Neural progenitor cell (in vitro differentiated cells): ENCODE data around the gene SPACA7. TPM values are rescaled to one million over a fixed set of nuclear protein-coding genes. Genes with fewer than 3 reads are reported as not detected.

ENCODE experiments used
- DNase-seq: peaks from one replicate; pipeline ENCODE4 v3.0.0-alpha.2; 2016; ENCODE audit warnings: low spot score
- H2AFZ ChIP-seq: fragments of 200-600 bp; sonication (generic); replicated peaks from 2 replicates; pipeline ENCODE4 v1.6.1; 2016; ENCODE audit warnings: antibody characterized with exemption
- H3F3A ChIP-seq: fragments of 200-600 bp; sonication (generic); 2 replicates; pipeline ENCODE4 v1.6.1; 2016; ENCODE audit warnings: antibody characterized with exemption, low read depth
- H3K27ac ChIP-seq: fragments of 200-600 bp; sonication (generic); 2 replicates; pipeline ENCODE4 v1.5.1; 2016; ENCODE audit warnings: mild to moderate bottlenecking
- H3K27me3 ChIP-seq: fragments of 200-600 bp; sonication (generic); 2 replicates; pipeline ENCODE4 v1.6.1; 2016; ENCODE audit warnings: mild to moderate bottlenecking, moderate library complexity
- H3K36me3 ChIP-seq: fragments of 200-600 bp; sonication (generic); 2 replicates; pipeline ENCODE4 v1.5.1; 2016
- H3K4me1 ChIP-seq: fragments of 200-600 bp; sonication (generic); 2 replicates; pipeline ENCODE4 v1.6.1; 2016; ENCODE audit warnings: mixed run types
- H3K4me2 ChIP-seq: fragments of 200-600 bp; sonication (generic); 2 replicates; pipeline ENCODE4 v1.6.1; 2016
- H3K4me3 ChIP-seq: fragments of 200-600 bp; sonication (generic); 2 replicates; pipeline ENCODE4 v1.5.1; 2016
- H3K79me2 ChIP-seq: fragments of 200-600 bp; sonication (generic); 2 replicates; pipeline ENCODE4 v1.6.1; 2016; ENCODE audit warnings: low read depth
- H3K9ac ChIP-seq: fragments of 200-600 bp; sonication (generic); 2 replicates; pipeline ENCODE4 v1.6.1; 2016
- H3K9me3 ChIP-seq: fragments of 200-600 bp; sonication (generic); 2 replicates; pipeline ENCODE4 v1.5.1; 2016; ENCODE audit warnings: low read depth
- H4K20me1 ChIP-seq: fragments of 200-600 bp; sonication (generic); 2 replicates; pipeline ENCODE4 v1.6.1; 2016; ENCODE audit warnings: low read depth
- H3K27ac Mint-ChIP-seq: 3 replicates; pipeline ENCODE4 v1.8.0; 2021; ENCODE audit warnings: mixed read lengths
- H3K27me3 Mint-ChIP-seq: 2 replicates; pipeline ENCODE4 v1.8.0; 2022; ENCODE audit warnings: low read depth, mild to moderate bottlenecking, inconsistent platforms, moderate library complexity, mixed read lengths; ENCODE audit not compliant: insufficient read depth
- H3K36me3 Mint-ChIP-seq: 3 replicates; pipeline ENCODE4 v1.8.0; 2021; ENCODE audit warnings: mixed read lengths
- H3K4me1 Mint-ChIP-seq: 3 replicates; pipeline ENCODE4 v1.8.0; 2021; ENCODE audit warnings: mixed read lengths
- H3K4me3 Mint-ChIP-seq: 3 replicates; pipeline ENCODE4 v1.8.0; 2021; ENCODE audit warnings: mild to moderate bottlenecking, moderate library complexity, mixed read lengths
- H3K9me3 Mint-ChIP-seq: 3 replicates; pipeline ENCODE4 v1.8.0; 2020; ENCODE audit warnings: mixed read lengths
- CTCF ChIP-seq: fragments of 200-600 bp; sonication (generic); IDR thresholded peaks from 2 replicates; pipeline ENCODE4 v1.5.1; 2017; ENCODE audit warnings: antibody characterized with exemption, mild to moderate bottlenecking
- EZH2 ChIP-seq: fragments of 200-600 bp; sonication (generic); IDR thresholded peaks from 2 replicates; pipeline ENCODE4 v1.6.1; 2017; ENCODE audit warnings: antibody characterized with exemption, mild to moderate bottlenecking, moderate library complexity
- EZH2phosphoT487 ChIP-seq: fragments of 200-600 bp; sonication (generic); IDR thresholded peaks from 2 replicates; pipeline ENCODE4 v1.6.1; 2017; ENCODE audit warnings: antibody characterized with exemption
- total RNA-seq: library from RNA; depleted of rRNA; stranded (reverse); fragments of >200 nt; gene quantifications from 2 replicates; pipeline ENCODE4 v1.2.3, GENCODE V29; 2015; ENCODE audit warnings: low replicate concordance

SPACA7 gene
- total RNA-seq, 1 donor from 2014 or later = not detected

GRCh38 chr13:112453207-112453829 lies 77.2 kb downstream of the SPACA7 start:
- Mint-ChIP-seq H3K4me3 (no peak overlapping the region), H3K36me3 (no peaks in the 10 kb centered on the region), H3K27ac (peak overlapping the region; percentile 63), H3K4me1 (peaks cover 28% of the 10 kb centered on the region), H3K27me3 (peaks cover 11% of the 10 kb centered on the region), H3K9me3 (no peaks in the 10 kb centered on the region)
- TF ChIP-seq EZH2 = no peak
- no peak for TF ChIP-seq CTCF
- no peak for TF ChIP-seq EZH2phosphoT487
- H2AFZ ChIP-seq = no peak overlapping the region
- H3K79me2 ChIP-seq = no peaks in the 10 kb centered on the region
- H4K20me1 ChIP-seq = no peaks in the 10 kb centered on the region
- H3K4me3 ChIP-seq = no peak overlapping the region
- no peaks in the 10 kb centered on the region for H3K27me3 ChIP-seq
- no peak overlapping the region for H3K9ac ChIP-seq
- H3K4me1 ChIP-seq = no peaks in the 10 kb centered on the region
- no peak for DNase-seq
- H3F3A ChIP-seq = no peaks in the 10 kb centered on the region
- no peaks in the 10 kb centered on the region for H3K9me3 ChIP-seq
- H3K4me2 ChIP-seq = no peak overlapping the region
- H3K27ac ChIP-seq = no peak overlapping the region
- H3K36me3 ChIP-seq = no peaks in the 10 kb centered on the region

GRCh38 chr13:112453874-112454647 lies 77.9 kb downstream of the SPACA7 start:
- H3K79me2 ChIP-seq = no peaks in the 10 kb centered on the region
- Mint-ChIP-seq H3K9me3 (no peaks in the 10 kb centered on the region), H3K4me1 (peaks cover 27% of the 10 kb centered on the region), H3K36me3 (no peaks in the 10 kb centered on the region), H3K4me3 (no peak overlapping the region), H3K27ac (peak overlapping the region; percentile 63), H3K27me3 (peaks cover 11% of the 10 kb centered on the region)
- no peak for DNase-seq
- TF ChIP-seq EZH2 = no peak
- no peak for TF ChIP-seq CTCF
- no peak for TF ChIP-seq EZH2phosphoT487
- H3K27ac ChIP-seq = no peak overlapping the region
- H4K20me1 ChIP-seq = no peaks in the 10 kb centered on the region
- H3K4me1 ChIP-seq = no peaks in the 10 kb centered on the region
- H3K4me3 ChIP-seq = no peak overlapping the region
- H2AFZ ChIP-seq = no peak overlapping the region
- no peak overlapping the region for H3K9ac ChIP-seq
- no peaks in the 10 kb centered on the region for H3K9me3 ChIP-seq
- no peaks in the 10 kb centered on the region for H3K36me3 ChIP-seq
- no peak overlapping the region for H3K4me2 ChIP-seq
- no peaks in the 10 kb centered on the region for H3K27me3 ChIP-seq
- no peaks in the 10 kb centered on the region for H3F3A ChIP-seq

GRCh38 chr13:112454648-112455334 lies 78.6 kb downstream of the SPACA7 start:
- Histone ChIP-seq H3F3A (no peaks in the 10 kb centered on the region), H3K36me3 (no peaks in the 10 kb centered on the region), H2AFZ (no peak overlapping the region), H3K9ac (no peak overlapping the region), H3K27me3 (no peaks in the 10 kb centered on the region), H3K79me2 (no peaks in the 10 kb centered on the region), H3K9me3 (no peaks in the 10 kb centered on the region), H3K4me1 (no peaks in the 10 kb centered on the region), H3K27ac (no peak overlapping the region), H4K20me1 (no peaks in the 10 kb centered on the region), H3K4me3 (no peak overlapping the region), H3K4me2 (no peak overlapping the region)
- H3K4me3 Mint-ChIP-seq = no peak overlapping the region
- H3K27me3 Mint-ChIP-seq = peaks cover 6% of the 10 kb centered on the region
- H3K27ac Mint-ChIP-seq = no peak overlapping the region
- no peak for TF ChIP-seq EZH2
- TF ChIP-seq CTCF = no peak
- TF ChIP-seq EZH2phosphoT487 = no peak
- DNase-seq = no peak
- H3K36me3 Mint-ChIP-seq = no peaks in the 10 kb centered on the region
- H3K9me3 Mint-ChIP-seq = peaks cover 6% of the 10 kb centered on the region
- peaks cover 22% of the 10 kb centered on the region for H3K4me1 Mint-ChIP-seq
